Measurements from ENCODE around the gene FAM171A2.

Gene FAM171A2

GRCh38 chr17:44318077-44318892 is 45.4 kb downstream of the FAM171A2 start:
- DNase-seq, result no peak

- no peak for DNase-seq
Measured at GRCh38 chr17:44317545-44317944, 46.1 kb downstream of the FAM171A2 start.

- DNase-seq, result no peak
Measured at GRCh38 chr17:44315760-44316731, 47.6 kb downstream of the FAM171A2 start.

- no peak for DNase-seq
Measured at GRCh38 chr17:44314869-44315661, 48.6 kb downstream of the FAM171A2 start.

GRCh38 chr17:44314524-44314868 is 49.2 kb downstream of the FAM171A2 start:
- DNase-seq, result no peak

- no peak for DNase-seq
Measured at GRCh38 chr17:44314031-44314430, 49.6 kb downstream of the FAM171A2 start.

GRCh38 chr17:44312396-44313104 is 51.1 kb downstream of the FAM171A2 start:
- DNase-seq, result no peak

- DNase-seq, result no peak
Measured at GRCh38 chr17:44311562-44312181, 52.0 kb downstream of the FAM171A2 start.

- no peak for DNase-seq
Measured at GRCh38 chr17:44310609-44311376, 52.9 kb downstream of the FAM171A2 start.

GRCh38 chr17:44310188-44310587 is 53.5 kb downstream of the FAM171A2 start:
- DNase-seq, result no peak

GRCh38 chr17:44309472-44309871 is 54.2 kb downstream of the FAM171A2 start:
- no peak for DNase-seq

- DNase-seq, result no peak
Measured at GRCh38 chr17:44308865-44309264, 54.8 kb downstream of the FAM171A2 start.

GRCh38 chr17:44308320-44308818 is 55.3 kb downstream of the FAM171A2 start, which contains the start of gene RUNDC3A:
RUNDC3A (plus strand) TSS chr17:44308601; CDS start chr17:44308833, 232 bp downstream.
- DNase-seq, result peak; percentile 79

- DNase-seq, result no peak
Measured at GRCh38 chr17:44307387-44308186, 56.1 kb downstream of the FAM171A2 start.

GRCh38 chr17:44304651-44305050 is 59.0 kb downstream of the FAM171A2 start:
- no peak for DNase-seq
